ENCODE results near the gene TCHHL1.

TCHHL1 gene

GRCh38 chr1:152118915-152119314 lies 30.1 kb upstream of the TCHHL1 start:
- ATAC-seq: no peak
- no peak for TF ChIP-seq PPARA (CRISPR knock-in tag; IDR thresholded peaks at IDR 0.05; ENCODE audit: borderline replicate concordance)
- TF ChIP-seq PATZ1 (CRISPR knock-in tag; IDR thresholded peaks at IDR 0.05; ENCODE audit: borderline replicate concordance): no peak
- TF ChIP-seq ZC3H10 (CRISPR knock-in tag; IDR thresholded peaks at IDR 0.05): no peak
- TF ChIP-seq BACH2 (CRISPR knock-in tag; IDR thresholded peaks at IDR 0.05; ENCODE audit: borderline replicate concordance): no peak
- TF ChIP-seq ESRRG (CRISPR knock-in tag; IDR thresholded peaks at IDR 0.05): no peak
- no peak for TF ChIP-seq CSRNP3 (CRISPR knock-in tag; IDR thresholded peaks at IDR 0.05)
- TF ChIP-seq CSDC2 (CRISPR knock-in tag; IDR thresholded peaks at IDR 0.05): no peak
- TF ChIP-seq ZNF70 (CRISPR knock-in tag; IDR thresholded peaks at IDR 0.05): no peak

- no peak for TF ChIP-seq TOX (CRISPR knock-in tag; IDR thresholded peaks at IDR 0.05; ENCODE audit: borderline replicate concordance)
- no peak for TF ChIP-seq ZFP30 (CRISPR knock-in tag; IDR thresholded peaks at IDR 0.05)
- TF ChIP-seq PPARA (CRISPR knock-in tag; IDR thresholded peaks at IDR 0.05; ENCODE audit: borderline replicate concordance): no peak
- no peak for TF ChIP-seq ZNF565 (CRISPR knock-in tag; conservative IDR thresholded peaks at IDR 0.05; ENCODE audit: low read depth)
- no peak for TF ChIP-seq TSHZ2 (CRISPR knock-in tag; IDR thresholded peaks at IDR 0.05)
- TF ChIP-seq BACH2 (CRISPR knock-in tag; IDR thresholded peaks at IDR 0.05; ENCODE audit: borderline replicate concordance): no peak
- no peak for TF ChIP-seq ZNF8 (CRISPR knock-in tag; IDR thresholded peaks at IDR 0.05)
- no peak for TF ChIP-seq POU6F1 (CRISPR knock-in tag; IDR thresholded peaks at IDR 0.05; ENCODE audit: borderline replicate concordance, low read depth)
- no peak for TF ChIP-seq PATZ1 (CRISPR knock-in tag; IDR thresholded peaks at IDR 0.05; ENCODE audit: borderline replicate concordance)
- no peak for TF ChIP-seq OSR1 (CRISPR knock-in tag; IDR thresholded peaks at IDR 0.05)
- TF ChIP-seq ZFP3 (CRISPR knock-in tag; IDR thresholded peaks at IDR 0.05): no peak
Observed at GRCh38 chr1:152115344-152115743, 26.5 kb upstream of the TCHHL1 start, which contains the start of gene TCHH. Gene TCHH (minus strand): TSS chr1:152115444. CDS start chr1:152114080, 1,364 bp downstream.

GRCh38 chr1:152112885-152113432 lies 24.1 kb upstream of the TCHHL1 start:
- no peak for ATAC-seq
- no peak for TF ChIP-seq POU6F1 (CRISPR knock-in tag; IDR thresholded peaks at IDR 0.05; ENCODE audit: borderline replicate concordance, low read depth)

More at GRCh38 chr1:152115344-152115743, 26.5 kb upstream of the TCHHL1 start, which contains the start of gene TCHH:
- ATAC-seq: no peak
